Measurements from ENCODE around the gene AGMO. TPM values are rescaled to one million over a fixed set of nuclear protein-coding genes. Genes with fewer than 3 reads are reported as not detected.

The AGMO gene
- total RNA-seq, 3 donors from 2014 or later, result 1.4 to 4.3 (median 1.6) TPM

- Histone ChIP-seq H3K4me3 (no peak overlapping the region), H3K27me3 (no peaks in the 10 kb centered on the region), H3K4me1 (no peaks in the 10 kb centered on the region), H3K27ac (no peak overlapping the region), H3K36me3 (no peaks in the 10 kb centered on the region), H3K9me3 (no peaks in the 10 kb centered on the region)
- TF ChIP-seq POLR2A (IDR thresholded peaks at IDR 0.05) (no peak), POLR2AphosphoS5 (IDR thresholded peaks at IDR 0.05) (no peak), CTCF (IDR thresholded peaks at IDR 0.05) (no peak)
- intact Hi-C loops (cut with DNase I; ENCODE audit: low total_unique reads), result no loop called here
- no peak for DNase-seq (ENCODE audit: low spot score in 2 of 2)
Observed at GRCh38 chr7:15248514-15248913, 313.3 kb downstream of the AGMO start.

- H3K36me3 ChIP-seq, result no peaks in the 10 kb centered on the region
- H3K27ac ChIP-seq, result no peak overlapping the region
- no peak for DNase-seq (ENCODE audit: low spot score in 2 of 2)
- TF ChIP-seq POLR2AphosphoS5 (IDR thresholded peaks at IDR 0.05) (no peak), CTCF (IDR thresholded peaks at IDR 0.05) (no peak), POLR2A (IDR thresholded peaks at IDR 0.05) (no peak)
- intact Hi-C loops (cut with DNase I; ENCODE audit: low total_unique reads), result no loop called here
- no peak overlapping the region for H3K4me3 ChIP-seq
- no peaks in the 10 kb centered on the region for H3K4me1 ChIP-seq
- no peaks in the 10 kb centered on the region for H3K27me3 ChIP-seq
- no peaks in the 10 kb centered on the region for H3K9me3 ChIP-seq
Observed at GRCh38 chr7:15245831-15246230, 316.0 kb downstream of the AGMO start.

GRCh38 chr7:15239801-15240200 lies 322.0 kb downstream of the AGMO start:
- H3K27ac ChIP-seq, result no peak overlapping the region
- intact Hi-C loops (cut with DNase I; ENCODE audit: low total_unique reads), result no loop called here
- H3K4me3 ChIP-seq, result no peak overlapping the region
- H3K27me3 ChIP-seq, result no peaks in the 10 kb centered on the region
- H3K4me1 ChIP-seq, result no peaks in the 10 kb centered on the region
- no peaks in the 10 kb centered on the region for H3K9me3 ChIP-seq
- H3K36me3 ChIP-seq, result no peaks in the 10 kb centered on the region
- DNase-seq (ENCODE audit: low spot score in 2 of 2), result no peak
- TF ChIP-seq POLR2A (IDR thresholded peaks at IDR 0.05), result no peak
- no peak for TF ChIP-seq CTCF (IDR thresholded peaks at IDR 0.05)
- TF ChIP-seq POLR2AphosphoS5 (IDR thresholded peaks at IDR 0.05), result no peak

- H3K27me3 ChIP-seq, result no peaks in the 10 kb centered on the region
- H3K27ac ChIP-seq, result no peak overlapping the region
- H3K9me3 ChIP-seq, result no peaks in the 10 kb centered on the region
- H3K4me3 ChIP-seq, result no peak overlapping the region
- no peak for TF ChIP-seq POLR2AphosphoS5 (IDR thresholded peaks at IDR 0.05)
- TF ChIP-seq CTCF (IDR thresholded peaks at IDR 0.05), result no peak
- TF ChIP-seq POLR2A (IDR thresholded peaks at IDR 0.05), result no peak
- DNase-seq (ENCODE audit: low spot score in 2 of 2), result no peak
- no peaks in the 10 kb centered on the region for H3K4me1 ChIP-seq
- no peaks in the 10 kb centered on the region for H3K36me3 ChIP-seq
- intact Hi-C loops (cut with DNase I; ENCODE audit: low total_unique reads), result no loop called here
Observed at GRCh38 chr7:15236952-15237351, 324.9 kb downstream of the AGMO start.

GRCh38 chr7:15234431-15234830 lies 327.4 kb downstream of the AGMO start:
- Histone ChIP-seq H3K36me3 (no peaks in the 10 kb centered on the region), H3K27me3 (no peaks in the 10 kb centered on the region), H3K9me3 (no peaks in the 10 kb centered on the region), H3K4me1 (no peaks in the 10 kb centered on the region), H3K27ac (no peak overlapping the region), H3K4me3 (no peak overlapping the region)
- no peak for DNase-seq (ENCODE audit: low spot score in 2 of 2)
- intact Hi-C loops (cut with DNase I; ENCODE audit: low total_unique reads), result no loop called here
- TF ChIP-seq POLR2AphosphoS5 (IDR thresholded peaks at IDR 0.05) (no peak), CTCF (IDR thresholded peaks at IDR 0.05) (no peak), POLR2A (IDR thresholded peaks at IDR 0.05) (no peak)

Measured in breast epithelium (tissue), 4 donors.